K562 (cell line): Measurements from ENCODE around the gene SPNS1. TPM values are rescaled to one million over a fixed set of nuclear protein-coding genes. Genes with fewer than 3 reads are reported as not detected.

Experiments
- ASH1L ChIP-seq: fragments of 450-650 bp; IDR thresholded peaks from 2 replicates; pipeline ENCODE4 v1.6.1; 2018; ENCODE audit warnings: borderline replicate concordance, mild to moderate bottlenecking, low read depth; ENCODE audit not compliant: partially characterized antibody
- BHLHE40 ChIP-seq: IDR thresholded peaks from 2 replicates; pipeline ENCODE4 v1.6.1; 2011; ENCODE audit warnings: low read length, improper control_type of control experiment
- CHD7 ChIP-seq: fragments of 200-600 bp; sonication (generic); IDR thresholded peaks from one replicate; pipeline ENCODE4 v1.6.1; 2012; ENCODE audit warnings: mild to moderate bottlenecking, low read depth, low read length, inconsistent platforms
- GABPA ChIP-seq: fragments of 200-800 bp; sonication (Bioruptor generic); conservative IDR thresholded peaks from 2 replicates; pipeline ENCODE4 v1.6.1; 2016; ENCODE audit warnings: low read depth, missing genetic modification characterization, missing compliant biosample characterization
- IFI16 ChIP-seq: fragments of 250-450 bp; sonication (Bioruptor Pico); IDR thresholded peaks from 2 replicates; pipeline ENCODE4 v2.1.2; 2022; ENCODE audit warnings: mild to moderate bottlenecking, inconsistent platforms
- MECOM ChIP-seq: fragments of 250-450 bp; sonication (Bioruptor Pico); IDR thresholded peaks from 2 replicates; pipeline ENCODE4 v1.8.0; 2022; ENCODE audit warnings: inconsistent platforms
- MED1 ChIP-seq: sonication (generic); formaldehyde crosslinking; IDR thresholded peaks from 2 replicates; pipeline ENCODE4 v1.8.1; 2023; ENCODE audit warnings: missing genetic modification reagents, borderline replicate concordance
- NFXL1 ChIP-seq: fragments of 450-650 bp; formaldehyde crosslinking; IDR thresholded peaks from 2 replicates; pipeline ENCODE4 v1.4.0; 2021; ENCODE audit warnings: mild to moderate bottlenecking
- PHF20 ChIP-seq: fragments of 450-650 bp; IDR thresholded peaks from 2 replicates; pipeline ENCODE4 v1.6.1; 2018; ENCODE audit not compliant: partially characterized antibody
- RFX1 ChIP-seq: fragments of 450-650 bp; IDR thresholded peaks from 2 replicates; pipeline ENCODE4 v1.6.1; 2016; ENCODE audit warnings: mild to moderate bottlenecking, moderate library complexity
- THRA ChIP-seq: fragments of 450-650 bp; IDR thresholded peaks from 2 replicates; pipeline ENCODE4 v1.6.1; 2017; ENCODE audit warnings: mild to moderate bottlenecking, moderate library complexity
- VEZF1 ChIP-seq: fragments of 200-800 bp; sonication (Bioruptor generic); IDR thresholded peaks from 2 replicates; pipeline ENCODE4 v1.6.1; 2017; ENCODE audit warnings: missing genetic modification characterization, missing compliant biosample characterization
- ZBTB8A ChIP-seq: fragments of 450-650 bp; IDR thresholded peaks from 2 replicates; pipeline ENCODE4 v1.6.1; 2018; ENCODE audit warnings: mild to moderate bottlenecking, moderate library complexity; ENCODE audit not compliant: partially characterized antibody
- polyA plus RNA-seq, 8 experiments: library from polyadenylated mRNA; depleted of rRNA in 4 of 8; stranded (reverse) in 5 of 8; unstranded in 3 of 8; fragments of >200 nt; fragmentation: Nextera tagmentation in 2 of 8; fragmentation: Illumina TruSeq in 1 of 8; extraction: Ambion mirVana in 2 of 8; extraction: Trizol in 1 of 8; gene quantifications; 2 replicates each; pipeline versions ENCODE4 v1.2.1 to v1.2.3, GENCODE V29; 2011 to 2014; ENCODE audit warnings: inconsistent platforms in 1 of 8, missing spikeins in 1 of 8
- total RNA-seq, 7 experiments: library from RNA; depleted of rRNA in 6 of 7; stranded (reverse); fragments of >200 nt in 6 of 7; fragmentation: Illumina TruSeq in 2 of 7; extraction: Trizol in 2 of 7; gene quantifications; 2 replicates each; pipeline versions ENCODE4 v1.2.1 to v1.2.3, GENCODE V29; 2011 to 2021; ENCODE audit warnings: low replicate concordance in 1 of 7

The SPNS1 gene
- total and polyA plus RNA-seq, 9 of the 15 experiments (the other 6 are each of a cell fraction or from before 2014, with no cell fraction given), result 0.58 to 64.9 (median 13.7) TPM

GRCh38 chr16:28986046-28986445 is 11.5 kb downstream of the SPNS1 start (continued):
- TF ChIP-seq CHD7 (no peak), PHF20 (no peak), MED1 (CRISPR knock-in tag) (no peak), BHLHE40 (no peak), GABPA (tag) (no peak), ZBTB8A (no peak), RFX1 (no peak), MECOM (no peak), ASH1L (no peak), IFI16 (CRISPR knock-in tag) (no peak), NFXL1 (CRISPR knock-in tag) (no peak), THRA (no peak), VEZF1 (CRISPR knock-in tag) (no peak)
